LNCAP (cell line): ENCODE data around the gene KIFC3.

Experiments used
- TF ChIP-seq, protein P1 (sequence below): fragments of 450-650 bp; IDR thresholded peaks from 2 replicates; pipeline ENCODE4 v1.5.1; 2017; ENCODE audit warnings: mild to moderate bottlenecking

The KIFC3 gene

DNA sequence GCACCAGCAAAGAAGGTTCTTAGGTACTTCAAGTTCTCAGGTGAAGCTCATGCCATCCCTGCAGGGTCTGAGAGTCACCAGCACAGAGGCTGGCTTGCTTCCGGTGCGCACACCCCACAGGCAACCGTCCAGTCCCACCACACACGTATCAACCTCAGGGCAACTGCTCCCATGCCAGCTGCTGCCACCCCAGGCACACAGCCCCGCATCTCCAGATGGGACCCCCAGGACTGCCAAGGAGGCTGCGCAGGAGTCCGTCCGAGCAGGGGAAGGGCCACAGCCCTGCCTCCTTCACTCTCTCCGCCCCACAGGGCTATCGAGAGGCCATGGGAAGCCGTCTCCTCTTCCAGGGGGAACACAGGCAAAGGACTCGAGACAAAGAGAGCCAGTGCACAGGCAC, 13.3 kb downstream of the KIFC3 start:
- TF ChIP-seq, protein P1, sequence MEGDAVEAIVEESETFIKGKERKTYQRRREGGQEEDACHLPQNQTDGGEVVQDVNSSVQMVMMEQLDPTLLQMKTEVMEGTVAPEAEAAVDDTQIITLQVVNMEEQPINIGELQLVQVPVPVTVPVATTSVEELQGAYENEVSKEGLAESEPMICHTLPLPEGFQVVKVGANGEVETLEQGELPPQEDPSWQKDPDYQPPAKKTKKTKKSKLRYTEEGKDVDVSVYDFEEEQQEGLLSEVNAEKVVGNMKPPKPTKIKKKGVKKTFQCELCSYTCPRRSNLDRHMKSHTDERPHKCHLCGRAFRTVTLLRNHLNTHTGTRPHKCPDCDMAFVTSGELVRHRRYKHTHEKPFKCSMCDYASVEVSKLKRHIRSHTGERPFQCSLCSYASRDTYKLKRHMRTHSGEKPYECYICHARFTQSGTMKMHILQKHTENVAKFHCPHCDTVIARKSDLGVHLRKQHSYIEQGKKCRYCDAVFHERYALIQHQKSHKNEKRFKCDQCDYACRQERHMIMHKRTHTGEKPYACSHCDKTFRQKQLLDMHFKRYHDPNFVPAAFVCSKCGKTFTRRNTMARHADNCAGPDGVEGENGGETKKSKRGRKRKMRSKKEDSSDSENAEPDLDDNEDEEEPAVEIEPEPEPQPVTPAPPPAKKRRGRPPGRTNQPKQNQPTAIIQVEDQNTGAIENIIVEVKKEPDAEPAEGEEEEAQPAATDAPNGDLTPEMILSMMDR: no peak

DNA sequence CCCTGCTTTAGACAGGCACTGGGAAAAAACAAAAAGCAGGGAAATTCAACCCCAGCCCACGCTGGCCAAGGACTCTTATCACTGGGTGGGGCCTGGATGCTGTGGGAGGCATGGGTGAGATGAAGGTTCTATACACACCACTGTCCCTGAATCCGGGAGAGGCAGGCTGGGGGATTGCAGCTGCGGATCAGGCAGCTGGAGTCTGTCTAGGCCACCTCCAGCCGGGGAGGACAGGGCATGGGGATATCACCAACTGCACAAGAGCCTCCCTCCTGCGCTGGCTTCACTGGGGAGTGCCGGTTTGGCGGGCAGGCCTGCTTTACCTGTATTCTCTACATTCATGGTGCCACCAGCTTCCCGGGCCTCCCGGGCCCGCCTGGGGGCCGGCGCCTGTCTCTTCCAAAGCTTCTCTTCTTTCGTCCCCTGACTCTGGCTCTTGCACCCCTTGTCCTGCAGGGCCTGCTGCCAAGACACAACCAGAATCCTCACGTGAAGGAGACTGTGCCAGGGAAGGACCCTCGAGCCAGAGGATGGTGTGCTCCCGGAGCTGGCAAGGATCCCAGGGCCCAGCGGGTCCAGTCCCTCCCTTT, 13.9 kb downstream of the KIFC3 start:
- TF ChIP-seq, protein P1: no peak

DNA sequence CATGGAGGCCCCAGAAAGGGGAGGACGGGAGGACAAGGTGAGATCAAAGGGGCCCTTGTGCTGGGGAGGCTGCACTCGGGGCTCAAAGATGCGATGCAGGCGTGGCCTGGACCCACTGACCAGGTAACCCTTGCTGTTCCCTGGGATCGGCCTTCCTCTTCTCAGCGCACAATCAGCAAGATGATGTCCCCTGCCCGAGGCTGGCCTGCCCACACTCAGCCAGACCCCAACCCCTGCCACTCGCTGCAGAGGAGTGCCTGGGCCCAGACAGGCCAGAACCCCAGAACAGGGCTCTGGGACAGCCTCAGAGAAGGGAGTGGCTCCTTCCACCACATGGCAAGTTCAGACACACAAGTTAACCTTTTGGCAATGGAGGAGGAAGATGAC, 14.8 kb downstream of the KIFC3 start:
- TF ChIP-seq, protein P1: no peak

DNA sequence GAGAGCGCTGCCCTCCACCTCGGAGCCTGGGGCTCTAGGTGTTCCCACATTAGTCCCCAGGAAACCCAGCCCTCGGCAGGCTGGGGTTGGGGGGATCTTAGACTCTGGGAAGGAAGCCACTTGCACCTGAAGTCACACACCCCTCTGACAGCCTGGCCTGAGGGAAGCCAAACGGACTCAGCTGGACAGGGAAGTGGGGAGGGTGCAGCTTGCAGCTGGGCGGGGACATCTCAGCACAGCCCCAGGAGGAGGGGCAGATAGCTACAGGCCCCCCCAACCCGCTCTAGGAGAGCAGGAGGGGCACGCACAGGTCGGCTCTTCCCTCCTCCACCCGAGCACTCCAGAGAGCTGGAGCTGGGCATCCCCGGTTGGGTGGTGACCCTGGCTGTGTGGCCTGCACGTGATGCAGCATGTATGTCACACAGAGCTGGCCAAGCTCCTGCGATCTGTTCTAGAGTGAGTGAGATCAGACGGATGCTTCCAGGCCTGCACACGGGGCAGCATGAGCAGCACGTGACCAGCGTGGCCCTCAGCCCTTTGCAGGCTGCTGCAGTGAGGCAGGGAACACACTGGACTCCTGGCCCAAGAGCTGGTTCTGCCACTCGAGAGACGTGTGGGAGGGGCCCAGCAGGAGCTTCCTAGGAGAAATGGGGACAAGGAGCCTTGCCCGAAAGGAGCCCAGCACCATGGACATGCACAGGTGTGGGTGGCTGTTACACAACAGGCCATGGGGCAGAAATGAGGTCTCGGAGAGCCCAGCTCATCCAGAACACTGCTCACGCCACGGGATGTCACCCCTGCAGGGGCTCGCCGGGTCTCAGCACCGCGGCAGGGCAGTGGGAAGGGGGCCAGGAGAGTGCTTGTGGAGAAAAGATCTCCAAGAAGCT, 15.4 kb downstream of the KIFC3 start:
- TF ChIP-seq, protein P1: no peak

DNA sequence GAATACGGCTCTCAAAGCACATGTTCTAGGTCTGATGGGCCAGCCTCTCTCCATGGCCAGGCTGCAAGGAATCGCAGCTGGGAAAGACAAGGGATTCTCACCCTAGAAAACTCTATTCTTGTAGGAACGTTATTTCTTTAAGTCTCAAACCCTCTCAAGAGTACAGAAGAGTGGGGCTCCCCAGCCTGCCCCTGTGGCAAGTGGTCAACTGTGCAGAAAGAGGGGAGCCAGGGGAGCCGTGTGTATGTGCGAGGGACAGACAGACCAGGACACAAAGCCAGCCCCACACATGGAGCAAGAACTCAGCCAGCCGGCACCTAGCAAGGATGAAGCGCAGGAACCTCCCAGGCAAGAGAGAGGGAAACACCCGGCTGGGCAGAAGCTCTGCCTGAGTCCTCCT, 16.4 kb downstream of the KIFC3 start:
- TF ChIP-seq, protein P1: no peak

DNA sequence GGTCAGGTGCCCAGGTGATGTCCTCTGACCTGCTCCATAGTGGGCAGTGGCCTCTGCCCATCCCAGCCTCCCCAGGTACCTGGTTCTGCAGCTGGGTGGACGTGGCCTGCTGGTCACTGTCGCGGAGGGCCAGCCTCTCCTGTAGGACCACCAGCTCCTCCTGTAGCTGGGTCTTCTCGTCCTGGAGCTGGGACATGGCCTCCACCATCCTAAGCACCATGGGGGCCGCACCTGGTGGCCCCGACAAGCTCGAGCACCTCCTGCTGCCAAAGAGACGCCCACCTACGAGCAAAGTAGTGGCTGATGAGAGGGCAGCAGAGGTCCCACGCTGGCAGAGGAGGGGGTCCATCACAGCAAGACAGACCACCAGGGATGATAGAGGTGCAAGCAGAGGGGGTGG, 16.9 kb downstream of the KIFC3 start:
- TF ChIP-seq, protein P1: no peak

DNA sequence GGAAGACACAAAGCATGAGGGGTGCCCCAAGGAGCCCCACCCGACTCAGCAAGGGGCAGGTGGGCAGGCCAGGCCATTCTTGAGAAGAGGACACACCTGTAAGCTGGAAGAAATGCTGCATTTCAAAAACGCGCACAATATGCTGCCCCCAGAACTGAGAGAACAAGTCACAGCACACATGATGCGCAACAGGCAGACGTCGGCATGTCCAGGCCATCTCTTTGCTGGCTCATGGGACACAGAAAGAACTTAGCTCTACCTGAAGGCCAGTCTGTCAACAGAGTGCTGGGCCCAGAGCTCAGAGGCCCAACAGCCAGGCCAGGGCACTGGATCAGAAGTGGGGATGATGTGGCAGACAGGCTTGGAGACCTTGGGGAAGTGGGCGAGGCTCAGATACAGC, 18.0 kb downstream of the KIFC3 start:
- TF ChIP-seq, protein P1: no peak
